Subcutaneous abdominal adipose tissue (tissue), 5 donors: ENCODE measurements around the gene KMT2D.

Source experiments
- H3K27ac ChIP-seq: one replicate; pipeline ENCODE4 v1.7.0; 2013; ENCODE audit warnings: low read depth, mild to moderate bottlenecking, inconsistent platforms, low read length, moderate library complexity
- H3K27me3 ChIP-seq, 5 donors: one replicate each; pipeline ENCODE4 v1.7.0; 2013; ENCODE audit warnings: low read length in 5 of 5, inconsistent platforms in 1 of 5; ENCODE audit not compliant: control insufficient read depth in 5 of 5, insufficient read depth in 4 of 5
- H3K36me3 ChIP-seq, 5 donors: one replicate each; pipeline ENCODE4 v1.7.0; 2013; ENCODE audit warnings: low read length in 5 of 5; ENCODE audit not compliant: control insufficient read depth in 5 of 5, insufficient read depth in 5 of 5
- H3K4me1 ChIP-seq, 5 donors: one replicate each; pipeline ENCODE4 v1.7.0; 2013; ENCODE audit warnings: low read length in 5 of 5, mild to moderate bottlenecking in 3 of 5, moderate library complexity in 1 of 5; ENCODE audit not compliant: control insufficient read depth in 5 of 5, insufficient read depth in 5 of 5
- H3K4me3 ChIP-seq, 5 donors: one replicate each; pipeline ENCODE4 v1.7.0; 2013; ENCODE audit warnings: low read length in 5 of 5, low read depth in 1 of 5
- H3K9ac ChIP-seq, 5 donors: one replicate each; pipeline ENCODE4 v1.7.0; 2013; ENCODE audit warnings: low read length in 5 of 5, mild to moderate bottlenecking in 4 of 5, moderate library complexity in 3 of 5
- H3K9me3 ChIP-seq, 5 donors: one replicate each; pipeline ENCODE4 v1.7.0; 2013; ENCODE audit warnings: low read length in 5 of 5; ENCODE audit not compliant: control insufficient read depth in 5 of 5
- donor health status: healthy.
- donor health status: healthy.
- donor health status: healthy.
- donor health status: healthy.
- donor health status: healthy.

KMT2D gene

GRCh38 chr12:49037111-49037946, 23.3 kb downstream of the KMT2D start:
- no peaks in the 10 kb centered on the region for H3K9me3 ChIP-seq

GRCh38 chr12:49036029-49036428, 24.6 kb downstream of the KMT2D start:
- Histone ChIP-seq H3K9me3 (no peaks in the 10 kb centered on the region), H3K9ac (no peak overlapping the region), H3K27ac (no peak overlapping the region), H3K36me3 (peaks cover 2 to 92% (median 89%) of the 10 kb centered on the region in 5 donors), H3K27me3 (no peaks in the 10 kb centered on the region), H3K4me1 (no peaks in the 10 kb centered on the region), H3K4me3 (no peak overlapping the region)

More at GRCh38 chr12:49037111-49037946, 23.3 kb downstream of the KMT2D start:
- Histone ChIP-seq H3K9ac (no peak overlapping the region), H3K4me1 (no peaks in the 10 kb centered on the region), H3K27ac (no peak overlapping the region), H3K27me3 (no peaks in the 10 kb centered on the region), H3K4me3 (no peak overlapping the region), H3K36me3 (peaks cover 2 to 92% (median 89%) of the 10 kb centered on the region in 5 donors)

GRCh38 chr12:49034286-49034622, 26.3 kb downstream of the KMT2D start:
- Histone ChIP-seq H3K4me3 (no peak overlapping the region), H3K9ac (no peak overlapping the region), H3K4me1 (no peaks in the 10 kb centered on the region), H3K27me3 (no peaks in the 10 kb centered on the region), H3K9me3 (no peaks in the 10 kb centered on the region), H3K27ac (no peak overlapping the region), H3K36me3 (peaks cover 2 to 88% (median 80%) of the 10 kb centered on the region in 5 donors)

- Histone ChIP-seq H3K27me3 (no peaks in the 10 kb centered on the region), H3K4me3 (no peak overlapping the region), H3K27ac (no peak overlapping the region), H3K36me3 (peaks cover 2 to 88% (median 80%) of the 10 kb centered on the region in 5 donors), H3K9ac (no peak overlapping the region), H3K9me3 (no peaks in the 10 kb centered on the region), H3K4me1 (no peaks in the 10 kb centered on the region)
Observed at GRCh38 chr12:49033611-49034285, 26.8 kb downstream of the KMT2D start.

GRCh38 chr12:49032679-49033447, 27.7 kb downstream of the KMT2D start:
- no peak overlapping the region for H3K4me3 ChIP-seq
- no peaks in the 10 kb centered on the region for H3K9me3 ChIP-seq
- H3K4me1 ChIP-seq: no peaks in the 10 kb centered on the region
- no peaks in the 10 kb centered on the region for H3K27me3 ChIP-seq
- H3K27ac ChIP-seq: no peak overlapping the region
- H3K36me3 ChIP-seq: peaks cover 5 to 88% (median 80%) of the 10 kb centered on the region in 5 donors
- no peak overlapping the region for H3K9ac ChIP-seq

GRCh38 chr12:49032276-49032675, 28.3 kb downstream of the KMT2D start:
- Histone ChIP-seq H3K27me3 (no peaks in the 10 kb centered on the region), H3K9me3 (no peaks in the 10 kb centered on the region), H3K27ac (no peak overlapping the region), H3K4me1 (no peaks in the 10 kb centered on the region), H3K36me3 (peaks cover 5 to 88% (median 80%) of the 10 kb centered on the region in 5 donors), H3K9ac (no peak overlapping the region), H3K4me3 (no peak overlapping the region)

- H3K36me3 ChIP-seq: peaks cover 2 to 88% (median 80%) of the 10 kb centered on the region in 5 donors
Observed at GRCh38 chr12:49031573-49032161, 28.9 kb downstream of the KMT2D start.

GRCh38 chr12:49030714-49031572, 29.7 kb downstream of the KMT2D start:
- peaks cover 2 to 93% (median 85%) of the 10 kb centered on the region in 5 donors for H3K36me3 ChIP-seq
- no peak overlapping the region for H3K9ac ChIP-seq
- no peak overlapping the region for H3K4me3 ChIP-seq
- no peaks in the 10 kb centered on the region for H3K27me3 ChIP-seq
- no peaks in the 10 kb centered on the region for H3K9me3 ChIP-seq
- H3K27ac ChIP-seq: no peak overlapping the region
- no peaks in the 10 kb centered on the region for H3K4me1 ChIP-seq

More at GRCh38 chr12:49031573-49032161, 28.9 kb downstream of the KMT2D start:
- Histone ChIP-seq H3K27ac (no peak overlapping the region), H3K4me1 (no peaks in the 10 kb centered on the region), H3K9ac (no peak overlapping the region), H3K27me3 (no peaks in the 10 kb centered on the region), H3K9me3 (no peaks in the 10 kb centered on the region), H3K4me3 (no peak overlapping the region)

GRCh38 chr12:49030119-49030518, 30.5 kb downstream of the KMT2D start:
- Histone ChIP-seq H3K4me1 (no peaks in the 10 kb centered on the region), H3K36me3 (peaks cover 10 to 96% (median 91%) of the 10 kb centered on the region in 5 donors), H3K27ac (no peak overlapping the region), H3K27me3 (no peaks in the 10 kb centered on the region), H3K9ac (no peak overlapping the region), H3K9me3 (no peaks in the 10 kb centered on the region), H3K4me3 (no peak overlapping the region)
